GM23338 (cell line): Measurements from ENCODE around the gene TSPAN6. TPM values are rescaled to one million over a fixed set of nuclear protein-coding genes. Genes with fewer than 3 reads are reported as not detected.

Experiments
- ATAC-seq: fragments of 200-7000 bp; cut with Tn5 transposase; 3 replicates; pipeline ENCODE4 v1.9.1; 2020
- DNase-seq: peaks from one replicate; pipeline ENCODE4 v3.0.0-alpha.2; 2015; ENCODE audit warnings: low spot score
- H2AFZ ChIP-seq: fragments of 200-600 bp; sonication (generic); 2 replicates; pipeline ENCODE4 v1.8.0; 2016; ENCODE audit warnings: antibody characterized with exemption, mild to moderate bottlenecking, moderate library complexity
- H3F3A ChIP-seq: fragments of 200-600 bp; sonication (generic); replicated peaks from 2 replicates; pipeline ENCODE4 v1.8.0; 2017; ENCODE audit warnings: antibody characterized with exemption, mixed run types, low read depth
- H3K27ac ChIP-seq: fragments of 200-600 bp; sonication (generic); 2 replicates; pipeline ENCODE4 v1.6.1; 2016; ENCODE audit warnings: low read depth
- H3K27me3 ChIP-seq: fragments of 200-600 bp; sonication (generic); 2 replicates; pipeline ENCODE4 v1.8.0; 2016; ENCODE audit warnings: mild to moderate bottlenecking, mixed run types, moderate library complexity; ENCODE audit not compliant: insufficient read depth
- H3K36me3 ChIP-seq: fragments of 200-600 bp; sonication (generic); 2 replicates; pipeline ENCODE4 v1.8.0; 2016; ENCODE audit warnings: mild to moderate bottlenecking; ENCODE audit not compliant: insufficient read depth
- H3K4me1 ChIP-seq: fragments of 200-600 bp; sonication (generic); 2 replicates; pipeline ENCODE4 v1.8.0; 2016; ENCODE audit warnings: mild to moderate bottlenecking, moderate library complexity; ENCODE audit not compliant: insufficient read depth
- H3K4me2 ChIP-seq: fragments of 200-600 bp; sonication (generic); 2 replicates; pipeline ENCODE4 v1.7.1; 2017; ENCODE audit warnings: mixed run types
- H3K4me3 ChIP-seq: fragments of 200-600 bp; sonication (generic); 2 replicates; pipeline ENCODE4 v1.6.1; 2016; ENCODE audit warnings: mixed run types
- H3K79me2 ChIP-seq: fragments of 200-600 bp; sonication (generic); replicated peaks from 2 replicates; pipeline ENCODE4 v1.8.0; 2017; ENCODE audit warnings: mild to moderate bottlenecking; ENCODE audit not compliant: insufficient read depth
- H3K9me2 ChIP-seq: fragments of 200-600 bp; sonication (generic); 2 replicates; pipeline ENCODE4 v1.8.0; 2017; ENCODE audit not compliant: insufficient read depth
- H4K20me1 ChIP-seq: fragments of 200-600 bp; sonication (generic); replicated peaks from 2 replicates; pipeline ENCODE4 v1.8.0; 2017; ENCODE audit warnings: mild to moderate bottlenecking; ENCODE audit not compliant: insufficient read depth
- H3K27ac Mint-ChIP-seq: 2 replicates; pipeline ENCODE4 v1.8.0; 2020; ENCODE audit warnings: inconsistent platforms, mild to moderate bottlenecking, moderate library complexity, mixed read lengths
- H3K27me3 Mint-ChIP-seq: 3 replicates; pipeline ENCODE4 v1.8.0; 2022; ENCODE audit warnings: low read depth, mild to moderate bottlenecking, moderate library complexity, mixed read lengths, inconsistent platforms; ENCODE audit not compliant: insufficient read depth, poor library complexity
- H3K36me3 Mint-ChIP-seq: 3 replicates; pipeline ENCODE4 v1.8.0; 2021; ENCODE audit warnings: low read depth, mild to moderate bottlenecking, inconsistent platforms, moderate library complexity, mixed read lengths
- H3K4me1 Mint-ChIP-seq: 3 replicates; pipeline ENCODE4 v1.8.0; 2020; ENCODE audit warnings: mild to moderate bottlenecking, inconsistent platforms, mixed read lengths
- H3K4me3 Mint-ChIP-seq: 3 replicates; pipeline ENCODE4 v1.8.0; 2021; ENCODE audit warnings: moderate library complexity, mild to moderate bottlenecking, inconsistent platforms, mixed read lengths
- H3K9me3 Mint-ChIP-seq: 3 replicates; pipeline ENCODE4 v1.8.0; 2020; ENCODE audit warnings: moderate library complexity, mild to moderate bottlenecking, inconsistent platforms, mixed read lengths
- CREB1 ChIP-seq: fragments of 250-450 bp; sonication (Bioruptor Pico); IDR thresholded peaks from 2 replicates; pipeline ENCODE4 v1.5.0; 2020; ENCODE audit warnings: low read depth, mild to moderate bottlenecking, moderate library complexity
- ETS1 ChIP-seq: IDR thresholded peaks from 2 replicates; pipeline ENCODE4 v1.6.1; 2016; ENCODE audit warnings: antibody characterized with exemption
- EZH2 ChIP-seq: fragments of 200-600 bp; sonication (generic); IDR thresholded peaks from one replicate; pipeline ENCODE4 v1.8.0; 2017; ENCODE audit warnings: antibody characterized with exemption, mild to moderate bottlenecking, low read depth; ENCODE audit not compliant: unreplicated experiment
- EZH2phosphoT487 ChIP-seq: fragments of 200-600 bp; sonication (generic); IDR thresholded peaks from one replicate; pipeline ENCODE4 v1.8.1; 2018; ENCODE audit warnings: antibody characterized with exemption; ENCODE audit not compliant: unreplicated experiment
- JUNB ChIP-seq: IDR thresholded peaks from one replicate; pipeline ENCODE4 v1.6.1; 2016; ENCODE audit warnings: antibody characterized with exemption; ENCODE audit not compliant: unreplicated experiment
- NANOG ChIP-seq: IDR thresholded peaks from 2 replicates; pipeline ENCODE4 v1.6.1; 2016; ENCODE audit warnings: antibody characterized with exemption, borderline replicate concordance
- POLR2AphosphoS5 ChIP-seq: IDR thresholded peaks from 2 replicates; pipeline ENCODE4 v1.6.1; 2016; ENCODE audit warnings: antibody characterized with exemption, low read depth
- REST ChIP-seq: IDR thresholded peaks from one replicate; pipeline ENCODE4 v1.6.1; 2018; ENCODE audit warnings: antibody characterized with exemption; ENCODE audit not compliant: unreplicated experiment
- STAT1 ChIP-seq: IDR thresholded peaks from one replicate; pipeline ENCODE4 v1.6.1; 2016; ENCODE audit warnings: antibody characterized with exemption; ENCODE audit not compliant: unreplicated experiment
- ZNF114 ChIP-seq: fragments of 250-450 bp; sonication (Bioruptor Pico); IDR thresholded peaks from 2 replicates; pipeline ENCODE4 v1.5.0; 2020; ENCODE audit warnings: mild to moderate bottlenecking, moderate library complexity
- ZNF331 ChIP-seq: fragments of 250-450 bp; sonication (Bioruptor Pico); IDR thresholded peaks from 2 replicates; pipeline ENCODE4 v1.5.0; 2020; ENCODE audit warnings: low read depth, mild to moderate bottlenecking, moderate library complexity
- ZNF462 ChIP-seq: fragments of 250-450 bp; sonication (Bioruptor Pico); IDR thresholded peaks from 2 replicates; pipeline ENCODE4 v1.5.0; 2020; ENCODE audit warnings: mild to moderate bottlenecking, moderate library complexity
- polyA plus RNA-seq: library from polyadenylated mRNA; unstranded; fragments of >200 nt; fragmentation: Nextera tagmentation; extraction: Ambion mirVana; gene quantifications from 2 replicates; pipeline ENCODE4 v1.2.1, GENCODE V29; 2016
- total RNA-seq: library from RNA; depleted of rRNA; stranded (reverse); fragments of >200 nt; shearing (Covaris generic); gene quantifications from 2 replicates; pipeline ENCODE4 v1.2.3, GENCODE V29; 2014

TSPAN6 gene
- total and polyA plus RNA-seq, 2 experiments from 2014 or later, result 55.6 to 75.3 TPM

GRCh38 chrX:100658941-100659381 lies 22.4 kb upstream of the TSPAN6 start:
- TF ChIP-seq ETS1 (no peak), ZNF462 (CRISPR knock-in tag) (no peak), STAT1 (no peak), EZH2phosphoT487 (no peak), JUNB (no peak), CREB1 (CRISPR knock-in tag) (no peak), NANOG (no peak), ZNF331 (CRISPR knock-in tag) (no peak), ZNF114 (no peak), POLR2AphosphoS5 (no peak), REST (no peak), EZH2 (no peak)
- Histone ChIP-seq H3K27ac (no peak overlapping the region), H3F3A (no peaks in the 10 kb centered on the region), H3K9me2 (no peaks in the 10 kb centered on the region), H3K79me2 (no peaks in the 10 kb centered on the region), H3K4me2 (no peak overlapping the region), H3K4me3 (no peak overlapping the region), H3K36me3 (no peaks in the 10 kb centered on the region), H4K20me1 (no peaks in the 10 kb centered on the region), H3K27me3 (no peaks in the 10 kb centered on the region), H3K4me1 (no peaks in the 10 kb centered on the region), H2AFZ (no peak overlapping the region)
- Mint-ChIP-seq H3K9me3 (no peaks in the 10 kb centered on the region), H3K36me3 (no peaks in the 10 kb centered on the region), H3K4me3 (no peak overlapping the region), H3K4me1 (peaks cover 3% of the 10 kb centered on the region; the same call in 1 of the 3 replicates), H3K27ac (no peak overlapping the region), H3K27me3 (no peaks in the 10 kb centered on the region)
- DNase-seq, result no peak
- no peak for ATAC-seq
